ENCODE measurements around the gene ENHO. TPM values are rescaled to one million over a fixed set of nuclear protein-coding genes. Genes with fewer than 3 reads are reported as not detected.

The ENHO gene
- total and polyA plus RNA-seq, 9 donors = 2.8 to 6.1 (median 4.7) TPM

DNA sequence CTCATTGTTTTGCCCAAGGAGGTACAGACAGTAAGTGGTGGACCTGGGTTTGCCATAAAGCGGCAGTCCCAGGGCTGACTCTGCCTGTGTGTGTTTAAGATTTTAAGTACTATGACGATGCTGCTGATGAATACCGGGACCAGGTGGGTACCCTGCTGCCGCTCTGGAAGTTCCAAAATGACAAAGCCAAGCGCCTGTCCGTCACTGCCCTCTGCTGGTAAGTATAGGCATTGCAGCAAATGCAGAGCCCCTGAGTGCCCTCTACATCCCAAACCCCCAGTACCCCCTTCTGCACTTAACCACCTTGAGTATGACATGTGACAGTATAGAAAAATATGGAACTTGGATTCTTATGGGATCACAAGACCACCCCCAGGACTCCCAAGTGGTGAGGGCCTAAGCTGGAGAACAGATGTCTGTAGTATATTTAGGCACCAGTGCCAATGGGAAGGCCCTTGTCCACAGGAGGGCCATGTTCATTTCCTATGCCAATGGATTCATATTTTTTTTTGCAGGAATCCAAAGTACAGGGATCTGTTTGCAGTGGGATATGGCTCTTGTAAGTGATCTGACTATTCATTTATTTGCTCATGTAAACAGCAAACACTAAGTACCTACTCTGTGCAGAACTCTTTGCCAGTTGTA, 22.0 kb downstream of the ENHO start:
- peaks cover 24% of the 10 kb centered on the region for H3K4me1 ChIP-seq (ENCODE audit: control insufficient read depth, insufficient read depth, low read length)
- H3K27ac ChIP-seq (ENCODE audit: low read length) = no peak overlapping the region
- no peaks in the 10 kb centered on the region for H3K36me3 ChIP-seq (ENCODE audit: control insufficient read depth, insufficient read depth, low read length)
- no peak overlapping the region for H3K4me3 ChIP-seq (ENCODE audit: low read length)
- no peaks in the 10 kb centered on the region for H3K27me3 ChIP-seq (ENCODE audit: control insufficient read depth, insufficient read depth, low read length)
- peak; percentile 55 for DNase-seq
- H3K9me3 ChIP-seq (replicated peaks; ENCODE audit: control insufficient read depth, low read depth, low read length) = no peaks in the 10 kb centered on the region
- 3% methylated on average over 4 of the region's 6 CpGs for WGBS (ENCODE audit: insufficient coverage)

DNA sequence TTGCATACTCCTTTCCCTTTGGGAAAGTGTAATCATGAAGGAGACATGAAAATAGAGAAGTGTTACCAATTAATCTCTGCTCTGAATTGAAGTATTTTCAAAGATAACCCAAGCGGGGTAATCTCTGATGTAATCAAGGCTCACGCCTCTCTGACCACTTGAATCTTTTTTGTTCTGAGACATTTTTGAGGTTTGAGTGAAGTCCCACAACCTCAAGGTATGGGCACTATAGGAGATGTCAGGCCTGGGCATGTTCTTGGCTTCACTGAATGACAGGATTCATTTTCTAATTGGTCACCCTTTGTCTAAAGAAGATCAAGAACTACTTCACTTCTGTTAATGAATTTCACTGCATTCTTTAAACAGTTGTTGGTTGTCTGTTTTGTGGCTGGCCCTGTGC, 23.7 kb downstream of the ENHO start:
- H3K27ac ChIP-seq (ENCODE audit: low read length) = no peak overlapping the region
- no peak for DNase-seq
- no CpG with 5 or more reads among the region's 2 CpGs for WGBS (ENCODE audit: insufficient coverage)
- peaks cover 22% of the 10 kb centered on the region for H3K4me1 ChIP-seq (ENCODE audit: control insufficient read depth, insufficient read depth, low read length)
- H3K4me3 ChIP-seq (ENCODE audit: low read length) = no peak overlapping the region
- no peaks in the 10 kb centered on the region for H3K36me3 ChIP-seq (ENCODE audit: control insufficient read depth, insufficient read depth, low read length)
- H3K27me3 ChIP-seq (ENCODE audit: control insufficient read depth, insufficient read depth, low read length) = no peaks in the 10 kb centered on the region
- no peaks in the 10 kb centered on the region for H3K9me3 ChIP-seq (replicated peaks; ENCODE audit: control insufficient read depth, low read depth, low read length)

DNA sequence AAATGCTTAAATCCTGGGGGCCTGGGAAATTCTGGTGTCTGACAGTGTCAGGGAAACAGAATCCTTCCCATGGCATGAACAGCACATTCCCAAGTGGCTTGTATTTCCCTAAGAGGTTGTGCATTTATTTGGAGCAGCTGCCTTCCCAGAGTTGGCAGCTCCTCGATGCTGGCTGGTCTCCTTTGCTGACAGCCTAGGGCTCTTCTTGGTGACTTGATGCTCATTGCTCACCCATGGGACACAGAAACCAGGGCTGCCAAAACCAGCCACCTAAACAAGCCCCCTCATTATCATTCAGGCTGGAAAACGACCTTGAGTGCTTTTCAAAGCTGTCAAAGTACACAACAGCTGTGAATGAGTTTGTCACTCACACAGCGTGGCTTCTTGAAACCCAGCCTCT, 24.2 kb downstream of the ENHO start:
- Histone ChIP-seq H3K27ac (ENCODE audit: low read length) (no peak overlapping the region), H3K4me3 (ENCODE audit: low read length) (no peak overlapping the region), H3K36me3 (ENCODE audit: control insufficient read depth, insufficient read depth, low read length) (no peaks in the 10 kb centered on the region), H3K4me1 (ENCODE audit: control insufficient read depth, insufficient read depth, low read length) (peaks cover 22% of the 10 kb centered on the region), H3K27me3 (ENCODE audit: control insufficient read depth, insufficient read depth, low read length) (no peaks in the 10 kb centered on the region), H3K9me3 (replicated peaks; ENCODE audit: control insufficient read depth, low read depth, low read length) (no peaks in the 10 kb centered on the region)
- DNase-seq = no peak
- WGBS (ENCODE audit: insufficient coverage) = 37% methylated on average over 3 of the region's 3 CpGs

DNA sequence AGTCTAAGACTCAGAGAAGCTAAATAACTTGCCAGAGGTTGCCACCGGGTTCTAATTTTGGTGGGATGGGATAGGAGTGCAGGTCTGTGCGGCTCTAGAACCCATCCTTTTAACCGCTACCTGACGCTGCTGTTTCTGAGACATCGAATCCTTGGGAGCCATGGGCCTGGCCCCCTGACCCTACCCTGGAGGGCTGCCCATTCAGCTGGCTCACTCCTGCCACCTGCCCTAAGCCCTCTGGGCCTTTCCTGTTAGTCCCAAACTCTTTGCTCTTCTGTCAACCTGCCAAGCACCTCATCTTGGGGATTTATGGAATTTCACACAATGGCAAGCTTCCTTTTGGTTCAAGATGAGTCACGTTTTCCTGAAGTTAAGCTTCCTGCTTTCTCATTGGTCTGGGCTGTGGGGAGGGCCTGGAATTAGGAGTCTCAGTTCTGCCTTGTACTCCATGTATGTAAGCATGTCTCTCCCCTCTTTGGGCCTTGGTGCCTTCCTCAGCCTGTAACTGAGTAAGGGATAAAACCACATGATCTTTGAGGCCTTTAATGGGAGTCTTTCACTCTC, 26.6 kb downstream of the ENHO start:
- 76% methylated on average over 5 of the region's 6 CpGs for WGBS (ENCODE audit: insufficient coverage)
- Histone ChIP-seq H3K36me3 (ENCODE audit: control insufficient read depth, insufficient read depth, low read length) (no peaks in the 10 kb centered on the region), H3K9me3 (replicated peaks; ENCODE audit: control insufficient read depth, low read depth, low read length) (no peaks in the 10 kb centered on the region), H3K27ac (ENCODE audit: low read length) (no peak overlapping the region), H3K27me3 (ENCODE audit: control insufficient read depth, insufficient read depth, low read length) (no peaks in the 10 kb centered on the region), H3K4me3 (ENCODE audit: low read length) (no peak overlapping the region), H3K4me1 (ENCODE audit: control insufficient read depth, insufficient read depth, low read length) (peaks cover under 1% of the 10 kb centered on the region)
- DNase-seq = no peak

DNA sequence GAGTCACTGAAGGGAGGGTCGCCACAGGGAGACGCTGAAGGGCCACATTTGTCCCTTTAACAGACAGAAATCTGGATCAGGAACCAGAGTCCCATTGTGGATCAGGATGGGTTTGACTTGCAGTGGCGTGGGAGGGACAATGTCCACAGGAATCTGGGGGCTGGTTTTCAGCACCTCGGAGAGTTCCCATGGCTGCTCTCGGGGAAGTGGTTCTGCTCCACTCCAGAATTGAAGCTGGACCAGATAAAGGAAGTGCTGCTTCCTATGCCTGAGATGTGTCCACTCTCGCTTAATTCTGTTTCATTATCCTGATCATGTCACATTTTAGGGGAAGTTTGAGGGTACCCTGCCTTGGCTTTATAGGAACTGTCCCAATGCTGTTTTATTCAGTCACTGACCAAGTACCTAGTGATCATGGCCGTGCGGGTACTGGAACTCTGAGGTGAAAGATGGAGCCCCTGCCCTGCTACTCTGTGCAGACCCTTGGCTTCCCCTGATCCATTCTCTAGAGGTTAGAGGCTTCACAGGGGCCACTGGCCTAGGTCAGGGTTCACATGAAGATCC, 28.7 kb downstream of the ENHO start:
- peak; percentile 80 for DNase-seq
- 31% methylated on average over 7 of the region's 8 CpGs for WGBS (ENCODE audit: insufficient coverage)
- H3K4me1 ChIP-seq (ENCODE audit: control insufficient read depth, insufficient read depth, low read length) = no peaks in the 10 kb centered on the region

DNA sequence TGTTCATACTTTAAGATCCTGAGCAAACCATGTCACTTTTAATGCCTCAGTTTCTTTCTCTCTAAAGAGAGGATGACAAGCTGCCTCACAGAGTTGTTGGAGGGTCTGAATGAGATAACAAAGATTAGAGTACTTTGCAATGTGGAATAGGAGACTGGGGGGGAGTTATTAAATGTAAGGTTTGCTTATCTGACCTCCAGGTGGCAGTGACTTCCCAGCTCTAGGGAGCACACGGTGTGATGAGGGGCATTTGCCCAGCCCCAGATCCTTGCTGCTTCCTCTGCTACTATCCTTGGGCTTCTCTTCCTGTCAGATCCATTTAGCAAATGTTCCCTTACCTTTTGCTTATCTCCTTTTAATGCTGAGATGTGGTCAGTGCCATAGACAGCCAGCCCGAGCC, 30.7 kb downstream of the ENHO start:
- Histone ChIP-seq H3K36me3 (ENCODE audit: control insufficient read depth, insufficient read depth, low read length) (no peaks in the 10 kb centered on the region), H3K27ac (ENCODE audit: low read length) (no peak overlapping the region), H3K4me3 (ENCODE audit: low read length) (no peak overlapping the region), H3K4me1 (ENCODE audit: control insufficient read depth, insufficient read depth, low read length) (no peaks in the 10 kb centered on the region), H3K9me3 (replicated peaks; ENCODE audit: control insufficient read depth, low read depth, low read length) (no peaks in the 10 kb centered on the region), H3K27me3 (ENCODE audit: control insufficient read depth, insufficient read depth, low read length) (peaks cover 9% of the 10 kb centered on the region)
- DNase-seq = no peak
- no CpG with 5 or more reads among the region's 2 CpGs for WGBS (ENCODE audit: insufficient coverage)

More for the DNA sequence above, 28.7 kb downstream of the ENHO start:
- H3K36me3 ChIP-seq (ENCODE audit: control insufficient read depth, insufficient read depth, low read length) = no peaks in the 10 kb centered on the region
- H3K4me3 ChIP-seq (ENCODE audit: low read length) = no peak overlapping the region
- H3K27me3 ChIP-seq (ENCODE audit: control insufficient read depth, insufficient read depth, low read length) = peaks cover 3% of the 10 kb centered on the region
- H3K27ac ChIP-seq (ENCODE audit: low read length) = no peak overlapping the region
- no peaks in the 10 kb centered on the region for H3K9me3 ChIP-seq (replicated peaks; ENCODE audit: control insufficient read depth, low read depth, low read length)

DNA sequence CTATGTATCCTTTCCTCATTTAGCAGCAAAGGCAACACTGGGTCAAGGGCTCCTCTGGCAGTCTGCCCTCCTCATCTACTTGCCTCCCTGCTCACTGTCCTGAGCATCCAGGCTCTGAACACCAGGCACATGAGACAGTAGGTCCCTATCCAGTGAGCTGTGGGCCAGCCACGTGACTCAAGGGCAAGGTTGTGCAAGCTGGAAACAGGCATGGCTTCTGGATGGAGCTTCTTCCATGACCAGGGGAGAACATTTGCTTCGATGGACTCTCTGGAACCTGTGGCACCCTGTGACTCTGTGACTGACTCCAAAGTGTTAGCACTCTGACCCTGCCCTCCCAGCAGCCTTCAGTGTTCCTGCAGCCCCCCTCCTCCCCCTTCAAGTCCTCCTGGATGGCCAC, 31.2 kb downstream of the ENHO start:
- H3K27ac ChIP-seq (ENCODE audit: low read length) = no peak overlapping the region
- no peaks in the 10 kb centered on the region for H3K4me1 ChIP-seq (ENCODE audit: control insufficient read depth, insufficient read depth, low read length)
- DNase-seq = no peak
- H3K4me3 ChIP-seq (ENCODE audit: low read length) = no peak overlapping the region
- 37% methylated on average over 2 of the region's 2 CpGs for WGBS (ENCODE audit: insufficient coverage)
- no peaks in the 10 kb centered on the region for H3K36me3 ChIP-seq (ENCODE audit: control insufficient read depth, insufficient read depth, low read length)
- H3K9me3 ChIP-seq (replicated peaks; ENCODE audit: control insufficient read depth, low read depth, low read length) = no peaks in the 10 kb centered on the region
- H3K27me3 ChIP-seq (ENCODE audit: control insufficient read depth, insufficient read depth, low read length) = peaks cover 9% of the 10 kb centered on the region

DNA sequence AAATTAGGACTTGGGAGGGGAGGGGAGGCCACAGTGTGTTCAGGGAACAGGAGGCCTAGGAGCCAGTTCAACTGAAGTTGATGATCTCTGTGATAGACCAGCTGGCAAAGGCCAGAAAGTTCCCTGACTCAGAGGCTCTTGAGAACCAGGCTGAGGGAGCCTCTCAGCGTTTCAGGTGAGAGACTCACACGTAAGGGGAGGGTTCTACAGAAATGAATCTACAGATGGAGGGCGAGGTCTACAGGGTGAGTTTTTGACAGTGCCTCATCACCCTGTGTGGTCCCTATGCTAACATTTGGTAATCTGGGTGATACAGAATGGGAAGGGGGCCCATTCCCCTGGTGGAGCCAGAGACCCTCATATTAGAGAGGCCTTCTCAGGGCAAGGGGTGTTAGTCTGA, 32.0 kb downstream of the ENHO start:
- Histone ChIP-seq H3K4me3 (ENCODE audit: low read length) (no peak overlapping the region), H3K36me3 (ENCODE audit: control insufficient read depth, insufficient read depth, low read length) (no peaks in the 10 kb centered on the region), H3K27me3 (ENCODE audit: control insufficient read depth, insufficient read depth, low read length) (peaks cover 9% of the 10 kb centered on the region), H3K27ac (ENCODE audit: low read length) (no peak overlapping the region), H3K4me1 (ENCODE audit: control insufficient read depth, insufficient read depth, low read length) (no peaks in the 10 kb centered on the region), H3K9me3 (replicated peaks; ENCODE audit: control insufficient read depth, low read depth, low read length) (no peaks in the 10 kb centered on the region)
- DNase-seq = no peak
- WGBS (ENCODE audit: insufficient coverage) = 37% methylated on average over 3 of the region's 3 CpGs

DNA sequence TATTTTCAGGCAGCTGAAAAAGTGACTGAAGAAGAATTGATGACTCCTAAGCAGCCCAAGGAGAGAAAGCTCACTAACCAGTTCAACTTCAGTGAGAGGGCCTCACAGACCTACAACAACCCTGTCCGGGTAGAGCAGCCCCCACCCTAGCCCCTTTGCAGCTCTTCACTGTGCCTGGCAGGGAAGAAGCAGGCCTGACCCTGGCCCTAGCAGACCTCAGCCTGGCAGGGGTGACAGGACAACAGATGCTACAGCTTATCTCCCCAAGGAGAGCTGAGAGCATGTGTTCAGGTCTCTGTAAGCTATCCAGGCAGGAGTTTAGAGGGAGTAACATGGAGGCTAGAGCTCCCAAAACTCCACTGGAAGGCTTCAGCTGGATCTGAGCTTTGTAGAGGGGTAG, 32.4 kb downstream of the ENHO start:
- H3K36me3 ChIP-seq (ENCODE audit: control insufficient read depth, insufficient read depth, low read length) = no peaks in the 10 kb centered on the region
- H3K4me1 ChIP-seq (ENCODE audit: control insufficient read depth, insufficient read depth, low read length) = no peaks in the 10 kb centered on the region
- no peaks in the 10 kb centered on the region for H3K9me3 ChIP-seq (replicated peaks; ENCODE audit: control insufficient read depth, low read depth, low read length)
- H3K27me3 ChIP-seq (ENCODE audit: control insufficient read depth, insufficient read depth, low read length) = peaks cover 9% of the 10 kb centered on the region
- no peak for DNase-seq
- 20% methylated on average over 1 of the region's 1 CpG for WGBS (ENCODE audit: insufficient coverage)
- no peak overlapping the region for H3K4me3 ChIP-seq (ENCODE audit: low read length)
- no peak overlapping the region for H3K27ac ChIP-seq (ENCODE audit: low read length)

DNA sequence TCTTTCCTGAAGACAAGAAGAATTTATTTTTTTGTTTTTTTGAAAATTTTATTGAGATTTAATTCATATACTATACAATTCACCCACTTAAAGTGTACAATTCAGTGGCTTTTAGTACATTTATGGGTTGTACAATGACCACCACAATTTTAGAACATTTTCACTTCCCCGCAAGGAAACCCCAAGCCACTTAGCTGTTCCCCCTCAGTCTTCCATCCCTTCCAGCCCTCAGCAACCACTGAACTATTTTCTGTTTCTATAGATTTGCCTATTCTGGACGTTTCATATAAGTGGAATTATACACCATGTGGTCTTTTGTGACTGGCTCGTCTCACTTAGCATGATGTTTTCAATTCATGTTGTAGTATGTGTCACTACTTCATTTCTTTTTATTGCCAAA, 36.2 kb downstream of the ENHO start:
- DNase-seq = no peak
- H3K9me3 ChIP-seq (replicated peaks; ENCODE audit: control insufficient read depth, low read depth, low read length) = no peaks in the 10 kb centered on the region
- no peak overlapping the region for H3K4me3 ChIP-seq (ENCODE audit: low read length)
- no peak overlapping the region for H3K27ac ChIP-seq (ENCODE audit: low read length)
- H3K36me3 ChIP-seq (ENCODE audit: control insufficient read depth, insufficient read depth, low read length) = no peaks in the 10 kb centered on the region
- peaks cover 11% of the 10 kb centered on the region for H3K27me3 ChIP-seq (ENCODE audit: control insufficient read depth, insufficient read depth, low read length)
- WGBS (ENCODE audit: insufficient coverage) = no CpG with 5 or more reads among the region's 3 CpGs
- no peaks in the 10 kb centered on the region for H3K4me1 ChIP-seq (ENCODE audit: control insufficient read depth, insufficient read depth, low read length)
